Stomach smooth muscle (tissue), 2 donors: ENCODE measurements around the gene RPS6KA4.

Experiments used
- H3K27ac ChIP-seq: one replicate; pipeline ENCODE4 v1.7.0; 2013; ENCODE audit warnings: mild to moderate bottlenecking, low read length, inconsistent platforms
- H3K27me3 ChIP-seq, 2 donors: one replicate each; pipeline ENCODE4 v1.7.0; 2013; ENCODE audit warnings: low read length in 2 of 2; ENCODE audit not compliant: insufficient read depth in 2 of 2, control insufficient read depth in 1 of 2
- H3K36me3 ChIP-seq, 2 donors: one replicate each; pipeline ENCODE4 v1.7.0; 2013; ENCODE audit warnings: low read length in 2 of 2; ENCODE audit not compliant: control insufficient read depth in 2 of 2, insufficient read depth in 2 of 2
- H3K4me1 ChIP-seq: one replicate; pipeline ENCODE4 v1.7.0; 2013; ENCODE audit warnings: low read length; ENCODE audit not compliant: control insufficient read depth, insufficient read depth
- H3K4me3 ChIP-seq, 2 donors: one replicate each; pipeline ENCODE4 v1.7.0; 2013; ENCODE audit warnings: low read length in 2 of 2
- H3K9ac ChIP-seq, 2 donors: one replicate each; pipeline ENCODE4 v1.7.0; 2013; ENCODE audit warnings: low read length in 2 of 2, mild to moderate bottlenecking in 1 of 2
- H3K9me3 ChIP-seq, 2 donors: one replicate each; pipeline ENCODE4 v1.7.0; 2013; ENCODE audit warnings: low read length in 2 of 2; ENCODE audit not compliant: control insufficient read depth in 2 of 2
- donor health status: healthy.
- donor health status: Pancreatic carcinoma.

RPS6KA4 gene

DNA sequence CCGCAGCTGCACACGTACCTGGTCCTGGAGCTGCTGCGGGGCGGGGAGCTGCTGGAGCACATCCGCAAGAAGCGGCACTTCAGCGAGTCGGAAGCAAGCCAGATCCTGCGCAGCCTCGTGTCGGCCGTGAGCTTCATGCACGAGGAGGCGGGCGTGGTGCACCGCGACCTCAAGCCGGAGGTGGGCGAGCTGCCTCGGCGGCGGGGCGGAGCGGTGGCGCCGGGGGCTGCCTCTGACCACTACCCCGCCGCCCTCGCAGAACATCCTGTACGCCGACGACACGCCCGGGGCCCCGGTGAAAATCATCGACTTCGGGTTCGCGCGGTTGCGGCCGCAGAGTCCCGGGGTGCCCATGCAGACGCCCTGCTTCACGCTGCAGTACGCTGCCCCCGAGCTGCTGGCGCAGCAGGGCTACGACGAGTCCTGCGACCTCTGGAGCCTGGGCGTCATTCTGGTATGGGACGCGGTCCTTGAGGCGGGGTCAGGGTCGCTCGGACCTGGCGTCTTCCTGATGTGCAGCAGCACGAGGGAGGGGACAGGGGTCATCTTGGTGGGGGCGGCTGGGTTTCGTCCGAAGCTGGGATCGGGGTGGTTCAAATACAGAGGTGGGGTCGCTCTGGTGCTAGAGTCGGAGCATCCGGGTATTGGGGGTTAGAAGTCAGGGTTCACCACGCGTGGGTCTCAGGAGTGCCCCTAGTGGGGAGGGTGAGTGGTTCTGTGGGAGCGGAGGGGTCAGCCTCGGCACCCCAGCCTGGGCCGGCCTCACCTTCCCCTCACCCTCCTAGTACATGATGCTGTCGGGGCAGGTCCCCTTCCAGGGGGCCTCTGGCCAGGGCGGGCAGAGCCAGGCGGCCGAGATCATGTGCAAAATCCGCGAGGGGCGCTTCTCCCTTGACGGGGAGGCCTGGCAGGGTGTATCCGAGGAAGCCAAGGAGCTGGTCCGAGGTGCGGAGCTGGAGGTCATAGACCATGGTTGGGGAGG is 10.8 kb downstream of the RPS6KA4 start:
- H3K4me1 ChIP-seq, result peaks cover 3% of the 10 kb centered on the region
- H3K9ac ChIP-seq, result no peak overlapping the region
- H3K27me3 ChIP-seq, result no peaks in the 10 kb centered on the region
- H3K4me3 ChIP-seq, result no peak overlapping the region
- peaks cover 13 to 18% of the 10 kb centered on the region in 2 donors for H3K36me3 ChIP-seq
- no peak overlapping the region for H3K27ac ChIP-seq
- H3K9me3 ChIP-seq, result no peaks in the 10 kb centered on the region

DNA sequence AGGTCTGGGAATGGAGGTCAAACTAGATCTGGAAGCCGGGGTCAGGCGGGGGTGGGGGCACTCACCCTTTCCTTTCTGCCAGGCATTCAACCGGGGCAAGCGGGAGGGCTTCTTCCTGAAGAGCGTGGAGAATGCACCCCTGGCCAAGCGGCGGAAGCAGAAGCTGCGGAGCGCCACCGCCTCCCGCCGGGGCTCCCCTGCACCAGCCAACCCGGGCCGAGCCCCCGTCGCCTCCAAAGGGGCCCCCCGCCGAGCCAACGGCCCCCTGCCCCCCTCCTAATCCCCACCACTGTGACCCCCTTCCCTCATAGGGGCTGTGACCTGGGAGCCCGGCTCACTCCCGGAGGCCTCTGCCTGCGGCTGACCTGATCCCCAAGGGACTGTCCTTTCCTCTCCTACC is 12.2 kb downstream of the RPS6KA4 start:
- H3K36me3 ChIP-seq, result peaks cover 10 to 15% of the 10 kb centered on the region in 2 donors
- no peak overlapping the region for H3K9ac ChIP-seq
- no peak overlapping the region for H3K4me3 ChIP-seq
- no peaks in the 10 kb centered on the region for H3K27me3 ChIP-seq
- no peaks in the 10 kb centered on the region for H3K9me3 ChIP-seq
- H3K27ac ChIP-seq, result no peak overlapping the region
- H3K4me1 ChIP-seq, result peaks cover 3% of the 10 kb centered on the region

DNA sequence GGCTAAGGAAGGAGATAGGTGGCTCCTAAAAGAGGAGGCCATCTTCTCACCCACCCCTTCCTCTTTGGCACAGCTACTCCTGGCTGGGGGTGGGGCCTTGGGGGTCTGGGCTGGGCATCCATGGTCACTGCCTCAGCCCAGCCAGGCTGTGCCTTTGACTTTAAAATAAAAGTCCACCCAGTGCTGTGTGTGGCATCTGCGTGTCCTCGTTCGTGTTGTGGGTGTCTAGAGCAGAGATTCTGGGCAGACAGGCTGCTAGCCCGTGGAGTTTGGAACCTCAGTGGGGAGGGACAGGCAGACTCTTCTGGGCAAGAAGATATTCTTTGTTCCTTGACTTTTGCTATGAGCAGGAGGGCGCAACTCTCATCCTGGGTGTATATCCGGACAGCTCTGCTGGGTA is 13.1 kb downstream of the RPS6KA4 start:
- Histone ChIP-seq H3K9me3 (no peaks in the 10 kb centered on the region), H3K27me3 (no peaks in the 10 kb centered on the region), H3K9ac (no peak overlapping the region), H3K36me3 (peaks cover 5 to 12% of the 10 kb centered on the region in 2 donors), H3K4me3 (no peak overlapping the region), H3K27ac (no peak overlapping the region), H3K4me1 (peaks cover 3% of the 10 kb centered on the region)

DNA sequence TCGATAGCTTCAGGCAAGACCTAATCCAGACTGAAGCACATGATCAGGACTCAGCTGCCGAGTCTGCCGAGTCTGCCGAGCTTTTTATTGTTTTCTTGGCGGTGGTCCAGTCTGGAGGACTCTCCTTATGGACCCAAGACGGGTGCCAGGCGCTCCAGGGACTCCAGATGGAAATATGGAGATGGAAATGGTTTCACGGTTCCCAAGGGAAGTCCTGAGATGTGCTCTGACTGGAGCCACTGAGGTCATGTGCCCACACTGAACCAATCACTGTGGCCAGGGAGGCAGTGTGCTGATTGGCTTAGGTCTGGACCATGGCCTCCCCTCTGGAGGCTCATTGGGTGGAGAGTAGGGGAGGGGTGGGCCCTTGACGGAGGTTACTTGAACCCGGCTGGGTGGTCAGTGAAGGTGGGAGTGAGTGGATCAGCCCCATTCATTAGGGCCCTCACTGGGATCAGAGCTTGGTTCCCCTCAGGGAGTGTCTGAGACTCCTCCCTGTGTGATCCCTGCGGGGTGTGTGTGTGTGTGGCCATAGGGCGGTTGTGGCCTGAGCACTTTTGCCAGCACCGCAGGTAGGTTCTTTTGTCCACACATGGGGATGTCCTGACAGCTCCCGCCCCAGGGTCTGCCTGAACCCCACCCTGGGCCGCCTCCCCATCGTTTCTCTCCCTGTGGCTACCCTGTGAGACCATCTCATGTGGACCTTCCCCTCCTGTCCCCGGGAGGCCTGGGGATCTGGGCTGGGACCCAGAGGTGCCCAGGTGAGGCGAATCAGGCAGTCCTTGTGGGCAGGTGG is 14.0 kb downstream of the RPS6KA4 start:
- peaks cover 3% of the 10 kb centered on the region for H3K4me1 ChIP-seq
- H3K4me3 ChIP-seq, result no peak overlapping the region
- H3K36me3 ChIP-seq, result peaks cover 0 to 6% of the 10 kb centered on the region in 2 donors
- H3K27ac ChIP-seq, result no peak overlapping the region
- no peaks in the 10 kb centered on the region for H3K9me3 ChIP-seq
- H3K9ac ChIP-seq, result no peak overlapping the region
- H3K27me3 ChIP-seq, result no peaks in the 10 kb centered on the region

DNA sequence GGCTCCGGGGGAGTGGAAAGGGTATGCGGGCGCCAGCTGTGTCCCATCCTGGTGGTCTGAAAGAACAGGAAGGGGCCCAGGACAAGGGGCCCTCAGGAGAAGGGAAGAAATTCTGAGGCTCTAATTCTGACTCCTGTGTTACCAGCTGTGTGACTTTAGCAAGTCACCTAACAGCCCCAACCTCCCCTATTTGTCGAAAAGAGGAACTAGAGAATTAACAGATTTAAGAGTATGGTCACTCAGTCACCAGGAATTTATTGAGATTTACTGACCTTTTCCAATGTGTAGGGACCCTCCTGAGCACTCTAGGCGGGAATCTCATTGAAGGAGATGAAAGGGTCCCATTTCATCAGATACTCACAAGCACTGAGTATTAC is 14.6 kb downstream of the RPS6KA4 start:
- Histone ChIP-seq H3K9ac (no peak overlapping the region), H3K27me3 (no peaks in the 10 kb centered on the region), H3K27ac (no peak overlapping the region), H3K4me3 (no peak overlapping the region), H3K9me3 (no peaks in the 10 kb centered on the region), H3K36me3 (peaks cover 0 to 5% of the 10 kb centered on the region in 2 donors), H3K4me1 (peaks cover 5% of the 10 kb centered on the region)

DNA sequence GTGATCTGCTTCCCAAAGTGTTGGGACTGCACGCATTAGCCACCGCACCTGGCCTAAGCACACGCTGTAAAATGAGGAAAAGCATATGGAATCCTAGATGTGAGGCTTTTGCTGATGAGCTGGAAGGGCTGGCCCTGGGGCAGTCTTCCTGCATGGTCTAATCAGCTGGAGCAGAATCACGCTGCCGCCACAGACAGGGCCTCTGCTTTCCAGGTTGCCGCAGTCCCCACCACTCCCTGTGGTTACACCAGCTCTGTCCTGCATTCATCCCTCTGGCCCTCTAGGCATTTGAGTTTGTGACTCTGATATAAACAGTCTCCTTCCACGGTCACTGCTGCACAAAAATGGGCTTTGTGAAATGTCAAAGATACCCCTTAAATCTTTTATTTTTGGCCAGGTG is 17.1 kb downstream of the RPS6KA4 start:
- H3K9ac ChIP-seq, result no peak overlapping the region
- peaks cover 0 to 3% of the 10 kb centered on the region in 2 donors for H3K27me3 ChIP-seq
- H3K4me1 ChIP-seq, result peaks cover 6% of the 10 kb centered on the region
- H3K36me3 ChIP-seq, result no peaks in the 10 kb centered on the region
- H3K27ac ChIP-seq, result no peak overlapping the region
- H3K4me3 ChIP-seq, result no peak overlapping the region
- H3K9me3 ChIP-seq, result no peaks in the 10 kb centered on the region

DNA sequence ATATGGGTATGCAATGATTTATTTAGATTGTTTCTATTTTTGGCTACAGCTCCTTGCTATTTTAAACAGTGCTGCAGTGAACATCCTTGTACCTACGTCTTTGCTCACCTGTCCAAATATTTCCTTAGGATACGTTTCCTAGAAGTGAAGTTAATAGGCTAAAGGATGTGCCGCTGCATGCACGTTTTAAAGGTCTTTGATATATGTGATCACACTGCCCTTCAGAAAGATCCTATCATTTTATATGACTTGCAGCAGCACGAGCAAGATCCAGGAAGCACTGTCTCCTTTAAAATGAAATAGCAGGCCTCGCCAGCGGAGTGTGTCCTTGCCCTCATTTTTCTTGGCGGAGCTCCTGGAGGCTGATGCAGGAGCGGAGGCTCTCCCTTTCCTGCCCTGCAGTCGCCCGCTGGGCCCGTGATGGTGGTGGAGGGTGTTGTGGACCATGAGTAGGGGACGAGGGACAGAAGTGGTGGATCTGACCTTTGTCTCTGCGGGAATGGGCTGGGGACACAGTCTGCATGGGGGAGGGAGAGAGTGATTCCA is 19.4 kb downstream of the RPS6KA4 start:
- Histone ChIP-seq H3K9me3 (no peaks in the 10 kb centered on the region), H3K4me3 (no peak overlapping the region), H3K27ac (no peak overlapping the region), H3K9ac (no peak overlapping the region), H3K27me3 (peaks cover 2 to 7% of the 10 kb centered on the region in 2 donors), H3K36me3 (no peaks in the 10 kb centered on the region), H3K4me1 (peaks cover 3% of the 10 kb centered on the region)

DNA sequence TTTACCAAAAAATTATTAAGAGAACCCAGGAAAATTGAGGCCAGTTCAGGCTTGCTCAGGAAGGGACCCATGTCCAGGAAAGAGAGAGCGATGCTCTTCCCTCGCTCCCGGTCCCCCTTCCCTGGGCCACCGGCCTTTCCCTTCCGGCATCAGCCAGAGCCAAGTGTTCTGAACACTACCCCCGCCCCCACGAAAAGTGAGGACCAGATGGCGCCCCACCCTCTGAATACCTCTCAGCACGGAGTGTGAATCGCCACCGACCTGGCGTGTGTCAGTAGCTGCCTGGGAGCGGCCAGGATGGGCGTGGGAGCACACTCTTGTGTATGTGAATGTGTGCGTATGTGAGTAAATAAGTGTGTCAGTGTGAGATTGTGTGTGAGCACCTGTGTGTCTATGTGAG is 20.2 kb downstream of the RPS6KA4 start:
- Histone ChIP-seq H3K27me3 (peaks cover 4 to 10% of the 10 kb centered on the region in 2 donors), H3K4me1 (peaks cover 3% of the 10 kb centered on the region), H3K9ac (no peak overlapping the region), H3K27ac (no peak overlapping the region), H3K4me3 (no peak overlapping the region), H3K36me3 (no peaks in the 10 kb centered on the region), H3K9me3 (no peaks in the 10 kb centered on the region)

DNA sequence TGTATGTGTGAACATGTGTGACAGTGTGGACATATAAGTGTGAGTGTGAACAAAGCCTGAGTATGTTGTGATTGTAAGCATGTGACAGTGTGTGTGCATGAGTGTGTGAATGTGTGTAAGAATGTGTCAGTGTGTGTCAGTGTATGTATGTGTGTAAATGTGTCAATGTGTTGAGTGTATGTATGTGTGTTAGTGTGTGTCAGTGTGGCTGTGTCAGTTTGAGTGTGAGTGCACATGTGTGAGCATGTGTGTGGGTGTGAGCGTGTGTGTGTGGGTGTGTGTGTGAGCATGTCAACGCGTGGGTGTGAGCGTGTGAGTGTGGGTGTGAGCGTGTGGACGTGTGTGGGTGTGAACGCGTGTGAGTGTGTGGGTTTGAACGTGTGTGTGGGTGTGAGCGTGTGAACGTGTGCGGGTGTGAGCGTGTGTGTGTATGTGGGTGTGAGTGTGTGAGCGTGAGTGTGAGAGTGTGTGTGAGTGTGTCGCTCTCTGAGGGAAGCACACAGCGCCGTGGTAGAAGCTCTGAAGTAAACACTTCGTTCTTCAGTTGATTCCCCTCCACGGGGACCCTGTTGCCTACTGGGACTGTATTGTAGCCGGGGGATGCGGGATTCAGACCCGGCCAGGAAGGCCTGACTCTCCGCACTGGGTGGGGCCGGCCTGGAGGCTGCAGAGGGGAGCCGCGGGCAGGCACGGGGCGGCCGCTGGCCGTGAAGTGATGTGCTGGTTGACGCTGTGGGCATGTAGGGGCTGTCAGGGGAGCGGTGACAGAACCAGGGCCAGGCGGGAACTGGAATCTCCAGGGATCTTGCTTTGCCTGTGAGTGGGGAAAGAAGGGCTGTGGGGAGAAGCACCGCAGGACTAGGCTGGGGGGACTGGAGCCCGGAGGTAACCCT is 21.1 kb downstream of the RPS6KA4 start:
- Histone ChIP-seq H3K27ac (no peak overlapping the region), H3K4me1 (peaks cover 3% of the 10 kb centered on the region), H3K9me3 (no peaks in the 10 kb centered on the region), H3K4me3 (no peak overlapping the region), H3K36me3 (no peaks in the 10 kb centered on the region), H3K9ac (no peak overlapping the region), H3K27me3 (peaks cover 4 to 10% of the 10 kb centered on the region in 2 donors)

DNA sequence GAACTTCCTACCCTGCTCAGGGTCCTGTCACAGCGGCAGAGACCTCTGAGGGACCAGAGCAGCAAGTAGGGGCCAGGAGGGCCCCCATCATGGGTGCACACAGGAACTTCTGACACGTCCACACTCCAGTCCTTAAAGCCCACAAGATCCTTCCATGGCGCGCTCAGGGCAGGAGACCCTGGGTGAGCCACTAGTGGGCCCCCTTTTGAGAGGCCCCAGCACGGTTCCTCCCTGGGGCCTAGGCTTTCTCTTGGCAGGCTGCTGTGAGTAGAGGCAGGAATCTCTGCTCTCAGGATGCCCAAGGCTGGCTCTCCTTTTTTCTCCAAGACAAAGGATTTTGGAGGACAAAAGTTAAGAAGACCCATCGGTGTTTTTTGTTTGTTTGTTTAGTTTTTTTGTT is 22.4 kb downstream of the RPS6KA4 start:
- H3K4me1 ChIP-seq, result peaks cover 9% of the 10 kb centered on the region
- H3K27me3 ChIP-seq, result peaks cover 4 to 10% of the 10 kb centered on the region in 2 donors
- H3K4me3 ChIP-seq, result no peak overlapping the region
- no peaks in the 10 kb centered on the region for H3K36me3 ChIP-seq
- H3K27ac ChIP-seq, result no peak overlapping the region
- H3K9me3 ChIP-seq, result no peaks in the 10 kb centered on the region
- H3K9ac ChIP-seq, result no peak overlapping the region
